ENCODE data around the gene SSU72.
"Not testable (repeated sequence)": the region's sequence is repeated elsewhere in the genome, so short reads cannot be mapped to it uniquely, and the experiment has no call there.

SSU72 gene

GRCh38 chr1:1609822-1610485 is 35.3 kb upstream of the SSU72 start:
- DNase-seq, result no peak

GRCh38 chr1:1606232-1606631 is 31.6 kb upstream of the SSU72 start:
- DNase-seq, result no peak

- DNase-seq, result no peak
Observed at GRCh38 chr1:1605724-1606123, 31.1 kb upstream of the SSU72 start.

- DNase-seq, result no peak
Observed at GRCh38 chr1:1605034-1605591, 30.4 kb upstream of the SSU72 start.

- DNase-seq, result no peak
Observed at GRCh38 chr1:1604374-1605033, 29.8 kb upstream of the SSU72 start.

GRCh38 chr1:1603671-1604373 is 29.2 kb upstream of the SSU72 start:
- no peak for DNase-seq

- DNase-seq, result no peak
Observed at GRCh38 chr1:1602968-1603506, 28.4 kb upstream of the SSU72 start.

- no peak for DNase-seq
Observed at GRCh38 chr1:1602304-1602967, 27.8 kb upstream of the SSU72 start.

GRCh38 chr1:1601564-1602303 is 27.1 kb upstream of the SSU72 start:
- no peak for DNase-seq

GRCh38 chr1:1600861-1601563 is 26.3 kb upstream of the SSU72 start:
- DNase-seq, result no peak

GRCh38 chr1:1599935-1600860 is 25.5 kb upstream of the SSU72 start, which contains the start of gene FNDC10:
Gene FNDC10, minus strand, starts transcription at chr1:1600135. Its CDS starts 120 bp downstream, at chr1:1600015.
- DNase-seq, result no peak

GRCh38 chr1:1599030-1599934 is 24.6 kb upstream of the SSU72 start:
- no peak for DNase-seq

- DNase-seq, result no peak
Observed at GRCh38 chr1:1598720-1599029, 24.0 kb upstream of the SSU72 start.

- DNase-seq, result no peak
Observed at GRCh38 chr1:1598051-1598719, 23.5 kb upstream of the SSU72 start.

GRCh38 chr1:1597275-1597930 is 22.7 kb upstream of the SSU72 start:
- DNase-seq, result no peak

GRCh38 chr1:1596493-1597274 is 22.0 kb upstream of the SSU72 start:
- no peak for DNase-seq

GRCh38 chr1:1595341-1595740 is 20.7 kb upstream of the SSU72 start:
- not testable (repeated sequence) for DNase-seq

All from NCI-H1048 (cell line).